K562 (cell line): Measurements from ENCODE around the gene RDH5. TPM values are rescaled to one million over a fixed set of nuclear protein-coding genes. Genes with fewer than 3 reads are reported as not detected.

ENCODE experiments used
- ARID2 ChIP-seq: fragments of 450-650 bp; IDR thresholded peaks from 2 replicates; pipeline ENCODE4 v1.6.1; 2017; ENCODE audit warnings: antibody characterized with exemption, mild to moderate bottlenecking
- CTBP1 ChIP-seq: fragments of 450-650 bp; IDR thresholded peaks from 2 replicates; pipeline ENCODE4 v1.6.1; 2016; ENCODE audit warnings: borderline replicate concordance
- E2F6 ChIP-seq, 2 experiments: IDR thresholded peaks; 2 replicates each; pipeline ENCODE4 v1.6.1; 2011; ENCODE audit warnings: borderline replicate concordance in 1 of 2, control low read depth in 1 of 2, low read depth in 1 of 2, low read length in 1 of 2, mild to moderate bottlenecking in 1 of 2, mixed read lengths in 1 of 2, moderate library complexity in 1 of 2; ENCODE audit not compliant: insufficient read depth in 1 of 2, insufficient read length in 1 of 2, poor library complexity in 1 of 2, severe bottlenecking in 1 of 2; ENCODE audit errors: extremely low read depth in 1 of 2
- FOSL1 ChIP-seq: fragments of 200-800 bp; sonication (Bioruptor generic); conservative IDR thresholded peaks from 2 replicates; pipeline ENCODE4 v1.6.1; 2016; ENCODE audit warnings: missing genetic modification characterization, missing compliant biosample characterization
- HLTF ChIP-seq: fragments of 450-650 bp; IDR thresholded peaks from 2 replicates; pipeline ENCODE4 v1.6.1; 2016
- MTA3 ChIP-seq: fragments of 450-650 bp; formaldehyde crosslinking; IDR thresholded peaks from 2 replicates; pipeline ENCODE4 v1.6.1; 2017; ENCODE audit warnings: mild to moderate bottlenecking, borderline replicate concordance
- NCOA4 ChIP-seq: fragments of 450-650 bp; IDR thresholded peaks from 2 replicates; pipeline ENCODE4 v1.6.1; 2018; ENCODE audit warnings: mild to moderate bottlenecking; ENCODE audit not compliant: partially characterized antibody
- SETDB1 ChIP-seq: IDR thresholded peaks from one replicate; pipeline ENCODE4 v1.6.1; 2012; ENCODE audit warnings: low read length, control low read depth, inconsistent platforms
- TEAD1 ChIP-seq, 2 experiments: fragments of 450-650 bp in 1 of 2; sonication (generic) in 1 of 2; formaldehyde crosslinking; IDR thresholded peaks; 2 replicates each; pipeline versions ENCODE4 v1.4.0 to v1.8.0; 2020 to 2022; ENCODE audit warnings: mild to moderate bottlenecking in 2 of 2, missing genetic modification reagents in 1 of 2
- ZBTB2 ChIP-seq: fragments of 450-650 bp; IDR thresholded peaks from 2 replicates; pipeline ENCODE4 v1.6.1; 2016; ENCODE audit warnings: antibody characterized with exemption
- ZC3H8 ChIP-seq: fragments of 450-650 bp; IDR thresholded peaks from 2 replicates; pipeline ENCODE4 v1.6.1; 2017
- ZNF143 ChIP-seq: sonication (generic); formaldehyde crosslinking; IDR thresholded peaks from 2 replicates; pipeline ENCODE4 v1.9.0; 2022; ENCODE audit warnings: mild to moderate bottlenecking, missing genetic modification reagents
- ZNF263 ChIP-seq: sonication (generic); formaldehyde crosslinking; IDR thresholded peaks from 2 replicates; pipeline ENCODE4 v1.8.0; 2022; ENCODE audit warnings: mild to moderate bottlenecking, missing genetic modification reagents, borderline replicate concordance
- ZNF766 ChIP-seq: fragments of 200-800 bp; sonication (Bioruptor generic); conservative IDR thresholded peaks from 2 replicates; pipeline ENCODE4 v1.6.1; 2016; ENCODE audit warnings: missing genetic modification characterization, missing compliant biosample characterization
- polyA plus RNA-seq, 8 experiments: library from polyadenylated mRNA; depleted of rRNA in 4 of 8; stranded (reverse) in 5 of 8; unstranded in 3 of 8; fragments of >200 nt; fragmentation: Nextera tagmentation in 2 of 8; fragmentation: Illumina TruSeq in 1 of 8; extraction: Ambion mirVana in 2 of 8; extraction: Trizol in 1 of 8; gene quantifications; 2 replicates each; pipeline versions ENCODE4 v1.2.1 to v1.2.3, GENCODE V29; 2011 to 2014; ENCODE audit warnings: inconsistent platforms in 1 of 8, missing spikeins in 1 of 8
- total RNA-seq, 7 experiments: library from RNA; depleted of rRNA in 6 of 7; stranded (reverse); fragments of >200 nt in 6 of 7; fragmentation: Illumina TruSeq in 2 of 7; extraction: Trizol in 2 of 7; gene quantifications; 2 replicates each; pipeline versions ENCODE4 v1.2.1 to v1.2.3, GENCODE V29; 2011 to 2021; ENCODE audit warnings: low replicate concordance in 1 of 7
- TF ChIP-seq, protein P1 (sequence below): fragments of 250-450 bp; sonication (Bioruptor Pico); IDR thresholded peaks from 2 replicates; pipeline ENCODE4 v1.9.0; 2021; ENCODE audit warnings: mild to moderate bottlenecking
- TF ChIP-seq, protein P2 (sequence below): fragments of 250-450 bp; sonication (Bioruptor Pico); IDR thresholded peaks from 2 replicates; pipeline ENCODE4 v1.5.0; 2022; ENCODE audit warnings: mild to moderate bottlenecking
- TF ChIP-seq, protein P3 (sequence below): fragments of 450-650 bp; formaldehyde crosslinking; IDR thresholded peaks from 2 replicates; pipeline ENCODE4 v1.4.0; 2020; ENCODE audit warnings: mild to moderate bottlenecking, moderate library complexity
- TF ChIP-seq, protein P4 (sequence below), 2 experiments: IDR thresholded peaks; 2 replicates each; pipeline ENCODE4 v1.6.1; 2012; ENCODE audit warnings: improper control_type of control experiment in 2 of 2, low read depth in 2 of 2, low read length in 2 of 2, borderline replicate concordance in 1 of 2

The RDH5 gene
- total and polyA plus RNA-seq, 9 of the 15 experiments (the other 6 are each of a cell fraction or from before 2014, with no cell fraction given) = 0.28 to 2.0 (median 1.1) TPM; not detected in 1

GRCh38 chr12:55736780-55737580, 16.8 kb downstream of the RDH5 start (continued):
- TF ChIP-seq E2F6 (IDR thresholded peaks at IDR 0.05; ENCODE audit: borderline replicate concordance in 1 of 2, extremely low read depth in 1 of 2, insufficient read depth in 1 of 2, insufficient read length in 1 of 2, low read depth in 1 of 2, low read length in 1 of 2, poor library complexity in 1 of 2, severe bottlenecking in 1 of 2) (no peak), CTBP1 (peak; percentile 77), ZNF143 (no peak), TEAD1 (CRISPR knock-in tag; IDR thresholded peaks at IDR 0.05) (0 out of 4 replicates have a peak, but pooled peaks of 1 of the 2 experiments have one; percentile 23), SETDB1 (no peak), ZBTB2 (no peak), FOSL1 (tag) (no peak), ZNF263 (no peak), ZNF766 (CRISPR knock-in tag) (no peak), ZC3H8 (no peak), MTA3 (peak; percentile 53; the same call in 1 of the 2 replicates), ARID2 (0 out of 2 replicates have a peak, but pooled peaks have one; percentile 62), HLTF (no peak), NCOA4 (no peak)
- TF ChIP-seq, protein P1, sequence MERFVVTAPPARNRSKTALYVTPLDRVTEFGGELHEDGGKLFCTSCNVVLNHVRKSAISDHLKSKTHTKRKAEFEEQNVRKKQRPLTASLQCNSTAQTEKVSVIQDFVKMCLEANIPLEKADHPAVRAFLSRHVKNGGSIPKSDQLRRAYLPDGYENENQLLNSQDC (CRISPR knock-in tag) = no peak
- TF ChIP-seq, protein P2, sequence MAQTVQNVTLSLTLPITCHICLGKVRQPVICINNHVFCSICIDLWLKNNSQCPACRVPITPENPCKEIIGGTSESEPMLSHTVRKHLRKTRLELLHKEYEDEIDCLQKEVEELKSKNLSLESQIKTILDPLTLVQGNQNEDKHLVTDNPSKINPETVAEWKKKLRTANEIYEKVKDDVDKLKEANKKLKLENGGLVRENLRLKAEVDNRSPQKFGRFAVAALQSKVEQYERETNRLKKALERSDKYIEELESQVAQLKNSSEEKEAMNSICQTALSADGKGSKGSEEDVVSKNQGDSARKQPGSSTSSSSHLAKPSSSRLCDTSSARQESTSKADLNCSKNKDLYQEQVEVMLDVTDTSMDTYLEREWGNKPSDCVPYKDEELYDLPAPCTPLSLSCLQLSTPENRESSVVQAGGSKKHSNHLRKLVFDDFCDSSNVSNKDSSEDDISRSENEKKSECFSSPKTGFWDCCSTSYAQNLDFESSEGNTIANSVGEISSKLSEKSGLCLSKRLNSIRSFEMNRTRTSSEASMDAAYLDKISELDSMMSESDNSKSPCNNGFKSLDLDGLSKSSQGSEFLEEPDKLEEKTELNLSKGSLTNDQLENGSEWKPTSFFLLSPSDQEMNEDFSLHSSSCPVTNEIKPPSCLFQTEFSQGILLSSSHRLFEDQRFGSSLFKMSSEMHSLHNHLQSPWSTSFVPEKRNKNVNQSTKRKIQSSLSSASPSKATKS (CRISPR knock-in tag) = no peak
- TF ChIP-seq, protein P3, sequence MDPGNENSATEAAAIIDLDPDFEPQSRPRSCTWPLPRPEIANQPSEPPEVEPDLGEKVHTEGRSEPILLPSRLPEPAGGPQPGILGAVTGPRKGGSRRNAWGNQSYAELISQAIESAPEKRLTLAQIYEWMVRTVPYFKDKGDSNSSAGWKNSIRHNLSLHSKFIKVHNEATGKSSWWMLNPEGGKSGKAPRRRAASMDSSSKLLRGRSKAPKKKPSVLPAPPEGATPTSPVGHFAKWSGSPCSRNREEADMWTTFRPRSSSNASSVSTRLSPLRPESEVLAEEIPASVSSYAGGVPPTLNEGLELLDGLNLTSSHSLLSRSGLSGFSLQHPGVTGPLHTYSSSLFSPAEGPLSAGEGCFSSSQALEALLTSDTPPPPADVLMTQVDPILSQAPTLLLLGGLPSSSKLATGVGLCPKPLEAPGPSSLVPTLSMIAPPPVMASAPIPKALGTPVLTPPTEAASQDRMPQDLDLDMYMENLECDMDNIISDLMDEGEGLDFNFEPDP = no peak
- TF ChIP-seq, protein P4, sequence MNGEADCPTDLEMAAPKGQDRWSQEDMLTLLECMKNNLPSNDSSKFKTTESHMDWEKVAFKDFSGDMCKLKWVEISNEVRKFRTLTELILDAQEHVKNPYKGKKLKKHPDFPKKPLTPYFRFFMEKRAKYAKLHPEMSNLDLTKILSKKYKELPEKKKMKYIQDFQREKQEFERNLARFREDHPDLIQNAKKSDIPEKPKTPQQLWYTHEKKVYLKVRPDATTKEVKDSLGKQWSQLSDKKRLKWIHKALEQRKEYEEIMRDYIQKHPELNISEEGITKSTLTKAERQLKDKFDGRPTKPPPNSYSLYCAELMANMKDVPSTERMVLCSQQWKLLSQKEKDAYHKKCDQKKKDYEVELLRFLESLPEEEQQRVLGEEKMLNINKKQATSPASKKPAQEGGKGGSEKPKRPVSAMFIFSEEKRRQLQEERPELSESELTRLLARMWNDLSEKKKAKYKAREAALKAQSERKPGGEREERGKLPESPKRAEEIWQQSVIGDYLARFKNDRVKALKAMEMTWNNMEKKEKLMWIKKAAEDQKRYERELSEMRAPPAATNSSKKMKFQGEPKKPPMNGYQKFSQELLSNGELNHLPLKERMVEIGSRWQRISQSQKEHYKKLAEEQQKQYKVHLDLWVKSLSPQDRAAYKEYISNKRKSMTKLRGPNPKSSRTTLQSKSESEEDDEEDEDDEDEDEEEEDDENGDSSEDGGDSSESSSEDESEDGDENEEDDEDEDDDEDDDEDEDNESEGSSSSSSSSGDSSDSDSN (IDR thresholded peaks at IDR 0.05; ENCODE audit: borderline replicate concordance in 1 of 2, low read depth in 2 of 2, low read length in 2 of 2) = 0 out of 4 replicates have a peak, but pooled peaks of 1 of the 2 experiments have one; percentile 25
